ENCODE results near the gene DNAH11.

GRCh38 chr7:21706131-21706530, 163.3 kb downstream of the DNAH11 start:
- TF ChIP-seq, protein P1, sequence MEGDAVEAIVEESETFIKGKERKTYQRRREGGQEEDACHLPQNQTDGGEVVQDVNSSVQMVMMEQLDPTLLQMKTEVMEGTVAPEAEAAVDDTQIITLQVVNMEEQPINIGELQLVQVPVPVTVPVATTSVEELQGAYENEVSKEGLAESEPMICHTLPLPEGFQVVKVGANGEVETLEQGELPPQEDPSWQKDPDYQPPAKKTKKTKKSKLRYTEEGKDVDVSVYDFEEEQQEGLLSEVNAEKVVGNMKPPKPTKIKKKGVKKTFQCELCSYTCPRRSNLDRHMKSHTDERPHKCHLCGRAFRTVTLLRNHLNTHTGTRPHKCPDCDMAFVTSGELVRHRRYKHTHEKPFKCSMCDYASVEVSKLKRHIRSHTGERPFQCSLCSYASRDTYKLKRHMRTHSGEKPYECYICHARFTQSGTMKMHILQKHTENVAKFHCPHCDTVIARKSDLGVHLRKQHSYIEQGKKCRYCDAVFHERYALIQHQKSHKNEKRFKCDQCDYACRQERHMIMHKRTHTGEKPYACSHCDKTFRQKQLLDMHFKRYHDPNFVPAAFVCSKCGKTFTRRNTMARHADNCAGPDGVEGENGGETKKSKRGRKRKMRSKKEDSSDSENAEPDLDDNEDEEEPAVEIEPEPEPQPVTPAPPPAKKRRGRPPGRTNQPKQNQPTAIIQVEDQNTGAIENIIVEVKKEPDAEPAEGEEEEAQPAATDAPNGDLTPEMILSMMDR (IDR thresholded peaks at IDR 0.05), result no peak
- no peak for TF ChIP-seq POLR2A (IDR thresholded peaks at IDR 0.05)
